ENCODE data around the gene TANGO2.

Gene TANGO2

DNA sequence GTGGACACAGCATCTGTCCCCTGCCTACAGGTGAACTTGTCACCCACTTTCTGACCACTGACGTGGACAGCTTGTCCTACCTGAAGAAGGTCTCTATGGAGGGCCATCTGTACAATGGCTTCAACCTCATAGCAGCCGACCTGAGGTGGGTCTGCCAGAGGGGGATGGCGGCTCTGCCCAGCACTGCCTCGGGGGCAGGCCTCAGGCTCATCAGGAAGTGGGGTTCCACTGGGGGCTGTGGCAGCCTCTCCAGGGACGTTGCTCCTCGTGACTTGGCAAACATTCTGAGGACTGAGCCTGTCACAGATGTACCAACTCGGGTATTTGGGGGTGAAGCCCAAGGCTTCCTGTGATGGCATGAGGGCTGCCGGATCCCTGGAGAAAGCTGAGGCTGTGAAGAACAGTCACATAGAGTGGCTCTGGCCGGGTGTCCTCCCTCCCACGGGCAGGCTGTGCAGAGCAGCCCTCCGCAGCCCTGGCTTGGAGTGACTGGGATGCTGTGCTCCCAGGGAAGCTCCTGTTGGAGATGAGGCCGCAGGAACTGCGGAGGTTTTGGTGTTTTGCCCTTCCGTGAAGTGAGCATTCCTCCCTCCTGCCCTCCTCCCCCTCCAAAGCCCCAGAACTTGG lies 32.6 kb downstream of the TANGO2 start:
- TF ChIP-seq, protein P1, sequence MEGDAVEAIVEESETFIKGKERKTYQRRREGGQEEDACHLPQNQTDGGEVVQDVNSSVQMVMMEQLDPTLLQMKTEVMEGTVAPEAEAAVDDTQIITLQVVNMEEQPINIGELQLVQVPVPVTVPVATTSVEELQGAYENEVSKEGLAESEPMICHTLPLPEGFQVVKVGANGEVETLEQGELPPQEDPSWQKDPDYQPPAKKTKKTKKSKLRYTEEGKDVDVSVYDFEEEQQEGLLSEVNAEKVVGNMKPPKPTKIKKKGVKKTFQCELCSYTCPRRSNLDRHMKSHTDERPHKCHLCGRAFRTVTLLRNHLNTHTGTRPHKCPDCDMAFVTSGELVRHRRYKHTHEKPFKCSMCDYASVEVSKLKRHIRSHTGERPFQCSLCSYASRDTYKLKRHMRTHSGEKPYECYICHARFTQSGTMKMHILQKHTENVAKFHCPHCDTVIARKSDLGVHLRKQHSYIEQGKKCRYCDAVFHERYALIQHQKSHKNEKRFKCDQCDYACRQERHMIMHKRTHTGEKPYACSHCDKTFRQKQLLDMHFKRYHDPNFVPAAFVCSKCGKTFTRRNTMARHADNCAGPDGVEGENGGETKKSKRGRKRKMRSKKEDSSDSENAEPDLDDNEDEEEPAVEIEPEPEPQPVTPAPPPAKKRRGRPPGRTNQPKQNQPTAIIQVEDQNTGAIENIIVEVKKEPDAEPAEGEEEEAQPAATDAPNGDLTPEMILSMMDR (IDR thresholded peaks at IDR 0.05; ENCODE audit: borderline replicate concordance, control extremely low read depth, extremely low read depth, insufficient read depth, missing control alignments): no peak
- in situ Hi-C loops (cut with MboI; ENCODE audit: low sequenced_read_pairs, unreplicated experiment): no loop called here
- no peak for DNase-seq (ENCODE audit: low spot score)

DNA sequence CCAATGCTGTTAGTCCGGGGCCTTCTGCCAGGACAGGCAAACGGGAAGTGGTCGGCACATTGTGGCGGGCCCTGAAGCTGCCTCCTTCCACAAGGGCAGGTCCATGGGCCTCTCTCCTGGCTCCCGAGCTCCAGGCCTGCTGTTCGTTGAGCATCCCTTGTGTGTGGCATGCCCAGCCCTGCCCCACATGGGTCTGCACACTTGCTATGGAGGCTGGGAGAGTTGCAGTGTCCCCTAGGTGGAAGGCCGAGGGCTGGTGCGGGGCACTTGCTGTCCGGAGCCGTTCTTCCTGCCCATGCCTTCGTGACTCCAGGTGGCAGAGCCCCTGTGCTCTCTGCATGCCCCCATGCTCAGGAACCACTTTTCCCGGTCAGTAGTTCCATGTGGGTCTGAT lies 33.1 kb downstream of the TANGO2 start:
- TF ChIP-seq, protein P1 (IDR thresholded peaks at IDR 0.05; ENCODE audit: borderline replicate concordance, control extremely low read depth, extremely low read depth, insufficient read depth, missing control alignments): no peak
- no peak for DNase-seq (ENCODE audit: low spot score)
- in situ Hi-C loops (cut with MboI; ENCODE audit: low sequenced_read_pairs, unreplicated experiment): no loop called here

DNA sequence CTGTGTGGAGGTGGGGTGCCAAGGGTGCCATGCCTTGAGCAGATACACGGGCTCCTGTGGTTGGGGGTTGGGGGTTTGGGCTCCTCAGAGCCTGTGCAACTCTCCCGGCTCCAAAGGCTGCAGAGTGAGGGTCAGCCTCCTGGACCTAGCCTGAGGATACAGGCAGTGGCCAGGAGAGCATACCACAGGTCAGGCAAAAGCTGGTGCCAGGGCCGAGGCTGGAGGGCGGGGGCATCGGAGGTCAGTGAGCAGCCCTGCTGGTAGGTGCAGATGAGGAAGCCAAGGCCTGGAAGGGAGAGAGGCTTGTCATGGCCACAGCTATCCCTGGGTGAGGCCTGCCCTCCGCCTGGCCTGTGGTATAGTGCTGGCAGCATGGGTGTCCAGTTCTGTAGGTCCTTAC lies 33.6 kb downstream of the TANGO2 start:
- in situ Hi-C loops (cut with MboI; ENCODE audit: low sequenced_read_pairs, unreplicated experiment): no loop called here
- no peak for DNase-seq (ENCODE audit: low spot score)
- TF ChIP-seq, protein P1 (IDR thresholded peaks at IDR 0.05; ENCODE audit: borderline replicate concordance, control extremely low read depth, extremely low read depth, insufficient read depth, missing control alignments): no peak

DNA sequence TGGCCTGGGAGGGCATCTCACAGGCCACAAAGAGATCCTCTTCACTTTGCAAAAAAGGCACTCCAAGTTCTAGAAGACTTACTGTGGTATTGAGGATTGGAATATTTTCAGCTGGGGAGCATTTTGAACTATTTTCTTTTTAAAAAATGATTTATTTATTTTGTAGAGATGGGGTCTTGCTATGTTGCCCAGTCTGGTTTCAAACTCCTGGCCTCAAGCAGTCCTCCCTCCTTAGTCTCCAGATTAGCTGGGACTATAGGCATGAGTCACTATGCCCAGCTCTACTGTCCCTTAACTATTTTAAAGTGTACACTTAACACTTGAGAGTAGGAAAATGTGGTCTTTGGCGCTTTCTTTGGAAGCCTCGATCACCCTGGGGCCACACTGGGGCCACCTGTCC lies 34.2 kb downstream of the TANGO2 start:
- DNase-seq (ENCODE audit: low spot score): no peak
- in situ Hi-C loops (cut with MboI; ENCODE audit: low sequenced_read_pairs, unreplicated experiment): no loop called here
- TF ChIP-seq, protein P1 (IDR thresholded peaks at IDR 0.05; ENCODE audit: borderline replicate concordance, control extremely low read depth, extremely low read depth, insufficient read depth, missing control alignments): no peak

DNA sequence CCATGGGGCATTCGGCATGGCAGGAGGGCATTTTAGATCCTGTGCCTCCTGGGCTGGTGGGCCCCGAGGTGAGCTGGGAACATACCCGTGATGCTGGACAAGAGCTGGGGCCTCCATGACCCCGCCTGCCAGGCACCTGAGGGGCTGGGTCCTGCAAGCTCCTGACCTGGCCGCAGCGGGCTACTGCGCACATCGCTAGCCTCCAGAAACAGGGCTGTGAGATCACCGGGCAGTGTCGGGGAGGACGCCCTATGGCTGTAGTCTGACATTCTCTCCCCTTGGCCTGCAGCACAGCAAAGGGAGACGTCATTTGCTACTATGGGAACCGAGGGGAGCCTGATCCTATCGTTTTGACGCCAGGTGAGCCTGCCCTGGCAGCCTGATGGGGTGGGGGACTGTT lies 34.7 kb downstream of the TANGO2 start:
- in situ Hi-C loops (cut with MboI; ENCODE audit: low sequenced_read_pairs, unreplicated experiment): no loop called here
- no peak for DNase-seq (ENCODE audit: low spot score)
- TF ChIP-seq, protein P1 (IDR thresholded peaks at IDR 0.05; ENCODE audit: borderline replicate concordance, control extremely low read depth, extremely low read depth, insufficient read depth, missing control alignments): no peak

DNA sequence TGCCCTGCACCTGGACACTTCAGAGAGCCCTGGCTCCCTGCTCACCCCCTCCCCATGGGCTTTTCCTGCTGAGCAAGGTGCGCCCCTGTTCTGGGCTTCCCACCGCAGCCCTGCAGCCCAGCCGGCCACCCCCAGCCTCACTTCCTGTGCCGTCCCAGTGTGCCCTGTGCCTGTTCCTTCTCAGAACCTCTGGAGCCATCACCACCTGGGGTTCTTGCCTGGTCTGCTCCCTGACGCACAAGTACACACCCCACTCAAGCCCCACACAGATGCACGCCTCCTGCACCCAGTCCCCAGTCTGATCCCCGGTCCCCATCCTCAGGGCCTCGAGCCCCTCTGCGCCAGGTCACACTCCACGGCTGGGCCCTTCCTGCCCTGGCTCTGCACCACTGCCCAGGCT lies 35.3 kb downstream of the TANGO2 start:
- in situ Hi-C loops (cut with MboI; ENCODE audit: low sequenced_read_pairs, unreplicated experiment): no loop called here
- TF ChIP-seq, protein P1 (IDR thresholded peaks at IDR 0.05; ENCODE audit: borderline replicate concordance, control extremely low read depth, extremely low read depth, insufficient read depth, missing control alignments): no peak
- no peak for DNase-seq (ENCODE audit: low spot score)
